ENCODE data around the gene ZNF143. TPM values are rescaled to one million over a fixed set of nuclear protein-coding genes. Genes with fewer than 3 reads are reported as not detected.

The ZNF143 gene
- total RNA-seq, 3 donors from 2014 or later: 26.5 to 35.2 (median 29.7) TPM

DNA sequence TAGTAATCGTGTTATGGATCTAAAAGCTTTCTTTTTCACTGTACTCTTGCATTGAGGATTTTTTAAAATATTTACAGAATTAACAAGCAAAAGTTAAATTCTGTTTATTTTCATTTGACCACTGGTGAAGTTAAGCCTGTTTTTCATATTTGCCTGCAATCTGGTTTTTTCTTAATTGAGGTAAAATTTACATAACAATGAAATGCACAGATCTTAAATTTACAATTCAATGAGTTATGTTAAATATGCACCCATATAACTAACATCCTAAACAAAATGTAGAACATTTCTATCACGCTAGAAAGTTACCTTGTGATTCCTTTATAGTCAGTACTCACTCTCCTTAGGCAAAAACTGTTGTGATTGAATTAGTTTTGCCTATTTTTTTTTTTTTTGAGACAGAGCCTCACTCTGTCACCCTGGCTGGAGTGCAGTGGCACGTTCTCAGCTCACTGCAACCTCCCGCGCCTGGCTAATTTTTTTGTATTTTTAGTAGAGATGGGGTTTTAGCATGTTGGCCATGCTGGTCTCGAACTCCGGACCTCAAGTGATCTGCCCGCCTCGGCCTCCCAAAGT lies 58.1 kb downstream of the ZNF143 start:
- Mint-ChIP-seq H3K4me3 (no peak overlapping the region), H3K4me1 (ENCODE audit: low read depth) (no peaks in the 10 kb centered on the region), H3K36me3 (ENCODE audit: insufficient read depth) (peaks cover 29% of the 10 kb centered on the region), H3K27me3 (ENCODE audit: low read depth) (no peaks in the 10 kb centered on the region), H3K9me3 (no peaks in the 10 kb centered on the region)
- ATAC-seq (no peak), DNase-seq (no peak)

- no peak for ATAC-seq
Measured at GRCh38 chr11:9524001-9524400, 63.2 kb downstream of the ZNF143 start.

GRCh38 chr11:9525116-9525515 lies 64.3 kb downstream of the ZNF143 start:
- ATAC-seq (no peak), DNase-seq (no peak)
- Mint-ChIP-seq H3K4me3 (no peak overlapping the region), H3K27me3 (ENCODE audit: low read depth) (no peaks in the 10 kb centered on the region), H3K4me1 (ENCODE audit: low read depth) (no peaks in the 10 kb centered on the region), H3K36me3 (ENCODE audit: insufficient read depth) (peaks cover 15% of the 10 kb centered on the region), H3K9me3 (no peaks in the 10 kb centered on the region)

More at GRCh38 chr11:9524001-9524400, 63.2 kb downstream of the ZNF143 start:
- H3K36me3 Mint-ChIP-seq (ENCODE audit: insufficient read depth): peaks cover 15% of the 10 kb centered on the region
- H3K27me3 Mint-ChIP-seq (ENCODE audit: low read depth): no peaks in the 10 kb centered on the region
- no peak overlapping the region for H3K4me3 Mint-ChIP-seq
- H3K4me1 Mint-ChIP-seq (ENCODE audit: low read depth): no peaks in the 10 kb centered on the region
- H3K9me3 Mint-ChIP-seq: no peaks in the 10 kb centered on the region
- DNase-seq: no peak

- no peak for DNase-seq
- Mint-ChIP-seq H3K27me3 (ENCODE audit: low read depth) (no peaks in the 10 kb centered on the region), H3K4me1 (ENCODE audit: low read depth) (no peaks in the 10 kb centered on the region), H3K36me3 (ENCODE audit: insufficient read depth) (peaks cover 13% of the 10 kb centered on the region), H3K9me3 (no peaks in the 10 kb centered on the region), H3K4me3 (no peak overlapping the region)
- no peak for ATAC-seq
Measured at GRCh38 chr11:9527481-9528135, 66.8 kb downstream of the ZNF143 start.

GRCh38 chr11:9528136-9528501 lies 67.3 kb downstream of the ZNF143 start:
- Mint-ChIP-seq H3K4me3 (no peak overlapping the region), H3K36me3 (ENCODE audit: insufficient read depth) (peaks cover 12% of the 10 kb centered on the region), H3K4me1 (ENCODE audit: low read depth) (no peaks in the 10 kb centered on the region), H3K9me3 (no peaks in the 10 kb centered on the region), H3K27me3 (ENCODE audit: low read depth) (no peaks in the 10 kb centered on the region)
- ATAC-seq (no peak), DNase-seq (no peak)

- ATAC-seq (no peak), DNase-seq (no peak)
- no peak overlapping the region for H3K4me3 Mint-ChIP-seq
- peaks cover 10% of the 10 kb centered on the region for H3K36me3 Mint-ChIP-seq (ENCODE audit: insufficient read depth)
- H3K27me3 Mint-ChIP-seq (ENCODE audit: low read depth): no peaks in the 10 kb centered on the region
- no peaks in the 10 kb centered on the region for H3K4me1 Mint-ChIP-seq (ENCODE audit: low read depth)
- no peaks in the 10 kb centered on the region for H3K9me3 Mint-ChIP-seq
Measured at GRCh38 chr11:9528573-9529333, 67.9 kb downstream of the ZNF143 start.

DNA sequence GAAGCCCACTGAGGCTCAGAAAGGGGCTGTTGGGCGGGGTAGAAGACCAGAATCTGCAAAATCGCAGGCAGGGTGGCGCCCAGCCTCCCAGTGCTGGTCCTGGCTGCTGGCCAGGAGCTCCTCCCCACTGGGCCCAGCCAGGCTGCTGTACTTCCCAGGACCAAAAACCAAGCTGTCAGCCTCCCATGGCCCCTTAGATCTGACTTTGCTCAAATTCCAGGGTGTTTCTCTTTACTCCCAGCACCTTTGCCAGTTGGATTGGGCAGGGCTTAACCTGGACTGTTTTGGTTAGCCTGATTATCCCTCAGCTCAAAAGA lies 68.5 kb downstream of the ZNF143 start:
- ATAC-seq: no peak
- DNase-seq: no peak
- Mint-ChIP-seq H3K27me3 (ENCODE audit: low read depth) (no peaks in the 10 kb centered on the region), H3K4me3 (no peak overlapping the region), H3K36me3 (ENCODE audit: insufficient read depth) (peaks cover 10% of the 10 kb centered on the region), H3K9me3 (no peaks in the 10 kb centered on the region), H3K4me1 (ENCODE audit: low read depth) (no peaks in the 10 kb centered on the region)

GRCh38 chr11:9530020-9530621 lies 69.3 kb downstream of the ZNF143 start:
- Mint-ChIP-seq H3K4me1 (ENCODE audit: low read depth) (no peaks in the 10 kb centered on the region), H3K36me3 (ENCODE audit: insufficient read depth) (peaks cover 10% of the 10 kb centered on the region), H3K27me3 (ENCODE audit: low read depth) (no peaks in the 10 kb centered on the region), H3K9me3 (no peaks in the 10 kb centered on the region), H3K4me3 (no peak overlapping the region)
- DNase-seq (no peak), ATAC-seq (no peak)

GRCh38 chr11:9530901-9531625 lies 70.3 kb downstream of the ZNF143 start:
- no peaks in the 10 kb centered on the region for H3K27me3 Mint-ChIP-seq (ENCODE audit: low read depth)
- no peak overlapping the region for H3K4me3 Mint-ChIP-seq
- no peaks in the 10 kb centered on the region for H3K4me1 Mint-ChIP-seq (ENCODE audit: low read depth)
- H3K36me3 Mint-ChIP-seq (ENCODE audit: insufficient read depth): peaks cover 9% of the 10 kb centered on the region
- ATAC-seq (peak in 1 of 2 donors; percentile 7), DNase-seq (no peak)
- H3K9me3 Mint-ChIP-seq: no peaks in the 10 kb centered on the region

GRCh38 chr11:9533058-9533457 lies 72.2 kb downstream of the ZNF143 start:
- no peak for ATAC-seq
- H3K9me3 Mint-ChIP-seq: no peaks in the 10 kb centered on the region
- no peak overlapping the region for H3K4me3 Mint-ChIP-seq
- H3K4me1 Mint-ChIP-seq (ENCODE audit: low read depth): no peaks in the 10 kb centered on the region
- H3K27me3 Mint-ChIP-seq (ENCODE audit: low read depth): no peaks in the 10 kb centered on the region
- no peak for DNase-seq
- no peaks in the 10 kb centered on the region for H3K36me3 Mint-ChIP-seq (ENCODE audit: insufficient read depth)

GRCh38 chr11:9533736-9534473 lies 73.1 kb downstream of the ZNF143 start:
- Mint-ChIP-seq H3K9me3 (no peaks in the 10 kb centered on the region), H3K36me3 (ENCODE audit: insufficient read depth) (no peaks in the 10 kb centered on the region)

GRCh38 chr11:9535189-9535781 lies 74.5 kb downstream of the ZNF143 start:
- DNase-seq (peak; percentile 83), ATAC-seq (peak in 1 of 2 donors; percentile 83)
- Mint-ChIP-seq H3K27me3 (ENCODE audit: low read depth) (no peaks in the 10 kb centered on the region), H3K36me3 (ENCODE audit: insufficient read depth) (no peaks in the 10 kb centered on the region), H3K9me3 (no peaks in the 10 kb centered on the region), H3K4me1 (ENCODE audit: low read depth) (no peaks in the 10 kb centered on the region), H3K4me3 (no peak overlapping the region)

More at GRCh38 chr11:9533736-9534473, 73.1 kb downstream of the ZNF143 start:
- no peaks in the 10 kb centered on the region for H3K27me3 Mint-ChIP-seq (ENCODE audit: low read depth)
- DNase-seq: no peak
- H3K4me3 Mint-ChIP-seq: no peak overlapping the region
- H3K4me1 Mint-ChIP-seq (ENCODE audit: low read depth): no peaks in the 10 kb centered on the region
- no peak for ATAC-seq

GRCh38 chr11:9538548-9538947 lies 77.7 kb downstream of the ZNF143 start:
- Mint-ChIP-seq H3K9me3 (no peaks in the 10 kb centered on the region), H3K4me3 (no peak overlapping the region), H3K27me3 (ENCODE audit: low read depth) (no peaks in the 10 kb centered on the region), H3K4me1 (ENCODE audit: low read depth) (no peaks in the 10 kb centered on the region), H3K36me3 (ENCODE audit: insufficient read depth) (no peaks in the 10 kb centered on the region)
- DNase-seq (no peak), ATAC-seq (no peak)
